HEK293 (cell line): ENCODE data around the gene TBC1D22A.

Source experiments
- TCF7L2 ChIP-seq: IDR thresholded peaks from 2 replicates; pipeline ENCODE4 v1.6.1; 2011; ENCODE audit warnings: low read depth, mild to moderate bottlenecking, inconsistent platforms, low read length, moderate library complexity, borderline replicate concordance
- ZNF529 ChIP-seq: fragments of 450-650 bp; formaldehyde crosslinking; IDR thresholded peaks from 2 replicates; pipeline ENCODE4 v1.5.1; 2017; ENCODE audit warnings: missing genetic modification characterization, missing biosample characterization; ENCODE audit not compliant: insufficient replicate concordance
- ZNF623 ChIP-seq: fragments of 450-650 bp; formaldehyde crosslinking; IDR thresholded peaks from 2 replicates; pipeline ENCODE4 v1.5.1; 2016; ENCODE audit warnings: missing biosample characterization, missing genetic modification characterization

- TF ChIP-seq ZNF623 (no peak), TCF7L2 (no peak), ZNF529 (no peak)
Observed at GRCh38 chr22:46779023-46779422, 16.6 kb downstream of the TBC1D22A start.
